ENCODE results near the gene EXOC4.

EXOC4 gene

GRCh38 chr7:133434246-133434865 lies 181.5 kb downstream of the EXOC4 start:
- no peak for DNase-seq

GRCh38 chr7:133436014-133436428 lies 183.1 kb downstream of the EXOC4 start:
- no peak for DNase-seq

- DNase-seq: no peak
These were observed 184.7 kb downstream of the EXOC4 start for GRCh38 chr7:133437544-133437943.

- DNase-seq: no peak
These were observed 189.9 kb downstream of the EXOC4 start for GRCh38 chr7:133442818-133443217.

GRCh38 chr7:133445617-133446016 lies 192.7 kb downstream of the EXOC4 start:
- DNase-seq: no peak

- DNase-seq: no peak
These were observed 195.1 kb downstream of the EXOC4 start for GRCh38 chr7:133448012-133448411.

- DNase-seq: no peak
These were observed 199.7 kb downstream of the EXOC4 start for GRCh38 chr7:133452577-133452976.

GRCh38 chr7:133458688-133459087 lies 205.8 kb downstream of the EXOC4 start:
- DNase-seq: no peak

- no peak for DNase-seq
These were observed 208.5 kb downstream of the EXOC4 start for GRCh38 chr7:133461421-133461820.

GRCh38 chr7:133475655-133476054 lies 222.8 kb downstream of the EXOC4 start:
- no peak for DNase-seq

GRCh38 chr7:133477791-133478190 lies 224.9 kb downstream of the EXOC4 start:
- no peak for DNase-seq

- no peak for DNase-seq
These were observed 225.8 kb downstream of the EXOC4 start for GRCh38 chr7:133478591-133479135.

- DNase-seq: no peak
These were observed 226.7 kb downstream of the EXOC4 start for GRCh38 chr7:133479456-133480065.

GRCh38 chr7:133480868-133481267 lies 228.0 kb downstream of the EXOC4 start:
- no peak for DNase-seq

- no peak for DNase-seq
These were observed 228.8 kb downstream of the EXOC4 start for GRCh38 chr7:133481676-133482075.

- DNase-seq: no peak
These were observed 229.7 kb downstream of the EXOC4 start for GRCh38 chr7:133482599-133482998.

- peak; percentile 55 for DNase-seq
These were observed 231.2 kb downstream of the EXOC4 start for GRCh38 chr7:133484086-133484485.

- DNase-seq: no peak
These were observed 237.0 kb downstream of the EXOC4 start for GRCh38 chr7:133489906-133490305.

- DNase-seq: no peak
These were observed 238.4 kb downstream of the EXOC4 start for GRCh38 chr7:133491201-133491691.

GRCh38 chr7:133491846-133492652 lies 239.2 kb downstream of the EXOC4 start:
- no peak for DNase-seq

- no peak for DNase-seq
These were observed 244.2 kb downstream of the EXOC4 start for GRCh38 chr7:133497061-133497460.

GRCh38 chr7:133501771-133502170 lies 248.9 kb downstream of the EXOC4 start:
- DNase-seq: no peak

GRCh38 chr7:133502498-133502897 lies 249.6 kb downstream of the EXOC4 start:
- no peak for DNase-seq

- no peak for DNase-seq
These were observed 250.1 kb downstream of the EXOC4 start for GRCh38 chr7:133502972-133503371.

All from activated gamma-delta T cell treated with Interleukin-2 at 50 U/mL for 16 hours (primary cell).